Inflammatory macrophage (primary cell): Measurements from ENCODE around the gene SFI1.

Source experiments
- DNase-seq, 2 donors: peaks; one replicate each; pipeline ENCODE4 v3.0.0-alpha.2; 2020 to 2022

The SFI1 gene

DNA sequence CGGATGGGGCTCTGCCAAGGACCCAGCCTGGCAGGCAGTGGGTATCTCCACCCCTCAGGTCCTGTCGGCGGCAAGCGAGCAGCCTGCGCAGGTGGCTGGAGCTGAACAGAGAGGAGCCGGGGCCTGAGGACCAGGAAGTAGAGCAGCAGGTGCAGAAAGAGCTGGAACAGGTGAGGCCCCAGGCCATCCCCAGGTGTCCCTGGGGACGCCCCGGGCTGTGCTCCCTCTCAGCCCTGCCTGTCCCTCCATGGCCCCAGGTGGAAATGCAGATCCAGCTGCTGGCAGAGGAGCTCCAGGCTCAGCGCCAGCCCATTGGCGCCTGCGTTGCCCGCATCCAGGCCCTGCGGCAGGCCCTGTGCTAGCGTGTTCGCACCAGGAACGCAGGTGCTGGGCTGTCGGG lies 121.7 kb downstream of the SFI1 start:
- DNase-seq = no peak

DNA sequence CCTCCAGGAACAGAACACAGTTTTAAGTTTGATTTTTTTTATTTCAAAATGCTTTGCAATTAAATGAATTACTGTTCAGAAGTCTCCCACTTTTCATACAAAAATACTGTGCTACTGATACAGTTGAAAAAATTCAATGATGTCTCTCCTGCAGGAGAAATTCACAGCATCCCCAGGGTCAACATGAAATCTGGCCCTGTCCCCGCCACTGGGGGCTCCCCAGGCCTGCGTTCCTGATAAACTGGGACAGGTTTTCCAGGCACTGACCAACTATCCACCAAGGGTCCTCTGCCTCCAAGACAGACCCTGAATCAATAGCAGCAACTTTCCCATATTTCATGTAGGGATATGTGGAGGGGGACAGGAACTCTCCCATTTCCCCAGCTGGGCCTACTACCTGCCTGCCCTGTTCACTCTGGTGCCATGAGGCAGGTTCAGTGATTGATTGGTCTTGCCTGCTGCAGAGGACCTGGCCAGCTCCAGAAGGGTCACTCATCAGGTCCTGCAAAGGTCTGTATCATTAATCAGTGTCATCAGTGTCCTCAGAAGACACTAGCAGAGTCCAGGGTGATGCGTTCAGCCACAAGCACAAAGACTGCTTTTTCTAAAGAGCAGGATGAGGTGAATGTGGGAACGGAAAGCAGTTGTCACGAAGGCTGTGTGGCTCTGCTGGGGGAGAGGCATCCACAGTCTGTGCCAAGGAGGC lies 122.3 kb downstream of the SFI1 start:
- no peak for DNase-seq

DNA sequence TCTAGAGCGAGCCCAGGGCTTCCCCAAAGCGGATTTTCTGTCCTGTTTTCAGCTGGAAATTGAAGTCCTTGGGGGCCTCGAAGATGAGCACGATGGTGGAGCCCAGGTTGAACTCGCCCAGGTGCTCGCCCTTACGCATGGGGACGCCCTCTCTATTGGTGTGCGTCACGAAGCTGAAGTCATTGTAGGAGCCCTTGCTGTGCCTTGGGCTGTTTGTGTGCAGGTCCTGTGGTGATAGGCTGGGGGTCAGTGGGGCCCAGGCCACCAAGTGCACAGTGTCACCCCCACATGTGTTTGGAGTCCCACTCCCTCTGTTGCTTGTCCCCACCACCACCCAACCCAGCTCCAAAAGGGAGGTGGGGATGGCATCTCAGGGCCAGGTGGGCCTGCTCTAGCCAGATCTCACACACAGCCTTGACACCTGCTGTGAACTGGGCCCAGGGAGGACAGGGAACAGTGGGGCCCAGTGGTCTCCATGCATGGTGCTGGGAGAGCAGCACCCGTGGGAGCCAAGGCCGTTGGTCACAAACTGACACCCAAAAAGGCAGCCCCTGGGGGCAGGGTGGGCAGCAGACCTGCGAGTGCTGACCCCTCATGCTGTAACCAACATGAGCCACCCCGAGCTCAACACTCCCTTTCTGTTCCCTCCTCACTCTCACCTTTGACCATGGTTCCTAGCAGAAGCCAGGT lies 123.4 kb downstream of the SFI1 start:
- no peak for DNase-seq

DNA sequence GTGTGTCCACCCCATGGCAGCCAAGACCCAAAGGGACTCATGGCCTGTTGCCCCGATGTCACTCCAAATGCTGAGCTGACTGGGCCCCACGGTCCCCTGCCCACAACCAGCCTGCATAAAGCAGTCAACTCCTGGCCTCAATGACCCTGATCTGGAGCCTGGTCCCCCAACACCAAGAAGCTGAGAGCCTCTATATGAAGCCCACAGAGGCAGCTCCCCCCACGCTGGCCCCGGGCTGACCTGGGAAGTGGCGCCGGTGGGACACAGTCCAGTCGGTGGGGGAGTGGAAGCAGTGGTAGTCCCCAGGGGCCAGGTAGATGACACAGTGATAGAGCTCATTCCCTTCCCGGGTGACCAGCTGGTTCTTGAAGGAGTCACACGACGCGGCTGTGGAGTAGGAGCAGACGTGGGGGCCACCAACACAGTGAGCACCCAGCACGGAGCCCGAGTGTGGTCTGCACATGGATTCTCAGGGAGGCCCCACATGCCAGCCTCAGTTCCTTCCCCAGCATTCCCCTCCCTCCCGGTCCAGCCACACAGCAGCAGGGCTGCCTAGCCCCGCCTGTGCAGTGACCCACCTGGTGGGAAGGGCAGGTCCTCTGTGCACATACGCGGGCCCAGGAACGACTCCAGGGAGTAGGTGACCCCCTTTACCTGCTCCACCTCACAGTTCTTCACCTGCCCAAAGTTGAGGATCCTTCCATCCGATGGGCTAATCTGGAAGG lies 124.6 kb downstream of the SFI1 start:
- no peak for DNase-seq

DNA sequence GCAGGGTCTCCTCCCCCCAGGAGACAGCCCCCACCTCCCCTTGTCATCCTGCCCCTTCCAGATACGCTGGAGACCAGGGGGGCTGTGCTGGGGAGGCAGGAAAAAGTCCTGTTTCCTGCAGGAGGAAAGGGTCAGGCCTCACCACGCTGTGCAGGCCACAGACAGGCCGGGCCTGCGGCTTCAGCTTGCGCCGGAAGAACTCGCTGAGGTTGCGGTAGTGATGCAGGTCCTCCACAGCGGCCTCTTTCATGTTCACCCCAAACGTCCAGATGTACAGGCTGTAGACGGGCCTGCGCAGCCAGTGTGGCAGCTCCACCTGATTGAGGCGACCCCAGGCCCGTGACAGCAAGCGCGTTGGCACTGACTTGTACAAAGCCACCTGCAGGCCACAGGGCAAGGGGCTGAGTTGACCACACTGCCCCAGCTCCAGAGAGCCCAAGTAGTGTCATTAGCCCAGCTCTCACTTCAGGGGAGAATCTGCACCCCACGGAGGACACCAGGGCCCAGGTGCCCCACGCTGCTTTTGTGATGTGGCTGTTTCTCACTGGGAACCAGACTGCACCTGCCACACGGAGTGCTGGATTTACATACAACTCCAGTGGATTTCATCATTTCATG lies 125.3 kb downstream of the SFI1 start:
- no peak for DNase-seq

DNA sequence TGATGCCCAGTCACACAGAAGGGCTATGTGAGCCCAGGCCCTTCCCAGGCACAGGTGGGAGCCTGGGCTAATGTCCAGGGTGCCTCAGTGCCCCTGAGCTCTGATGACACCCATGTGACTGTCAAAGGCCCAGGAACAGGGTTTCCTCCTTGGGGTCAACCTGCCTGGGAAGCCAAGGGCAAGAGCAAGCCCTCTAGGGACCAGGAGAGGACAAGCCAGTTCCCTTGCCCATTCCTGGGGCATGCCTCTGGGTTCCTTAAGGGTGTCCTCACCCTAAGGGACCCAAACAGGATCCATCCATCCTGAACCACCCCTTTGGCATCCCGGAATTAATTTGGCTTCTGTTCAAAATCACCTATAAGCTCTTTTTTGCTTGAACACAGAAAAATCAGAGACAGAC lies 126.6 kb downstream of the SFI1 start:
- DNase-seq = no peak

DNA sequence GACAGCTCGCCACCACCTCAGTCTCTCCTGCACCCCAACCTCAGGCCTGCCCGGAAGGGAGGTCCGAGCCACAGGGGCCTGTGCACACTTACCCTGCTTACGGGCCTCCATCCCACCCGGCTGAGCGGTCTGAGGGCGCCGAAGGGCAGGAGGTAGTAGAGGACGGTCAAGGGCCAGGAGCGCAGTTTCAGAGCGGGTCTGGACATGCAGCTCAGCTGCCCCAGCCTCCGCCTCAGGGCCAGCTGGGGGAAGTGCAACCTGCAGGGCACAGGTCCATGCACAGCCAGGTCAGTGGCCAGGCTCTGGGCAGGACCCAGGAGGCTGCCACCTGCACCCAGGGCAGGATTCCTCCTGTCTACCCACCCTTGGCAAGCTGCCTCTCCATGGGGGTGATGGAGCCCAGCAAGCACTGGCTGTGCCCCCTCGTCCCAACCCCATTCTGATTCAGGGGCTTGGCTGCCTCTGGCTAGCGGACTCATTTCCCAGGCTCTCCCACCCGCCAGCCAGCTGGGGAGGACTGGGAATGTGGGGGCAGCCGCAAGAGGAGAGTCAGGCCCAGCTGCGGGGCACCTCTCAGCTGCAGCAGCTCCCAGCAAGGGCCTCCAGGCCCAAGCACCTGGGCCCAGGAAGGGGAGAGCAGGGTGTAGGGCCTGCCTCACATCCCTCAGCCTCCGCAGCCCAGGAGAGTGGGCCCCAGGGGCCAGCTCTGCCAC lies 127.4 kb downstream of the SFI1 start:
- no peak for DNase-seq

DNA sequence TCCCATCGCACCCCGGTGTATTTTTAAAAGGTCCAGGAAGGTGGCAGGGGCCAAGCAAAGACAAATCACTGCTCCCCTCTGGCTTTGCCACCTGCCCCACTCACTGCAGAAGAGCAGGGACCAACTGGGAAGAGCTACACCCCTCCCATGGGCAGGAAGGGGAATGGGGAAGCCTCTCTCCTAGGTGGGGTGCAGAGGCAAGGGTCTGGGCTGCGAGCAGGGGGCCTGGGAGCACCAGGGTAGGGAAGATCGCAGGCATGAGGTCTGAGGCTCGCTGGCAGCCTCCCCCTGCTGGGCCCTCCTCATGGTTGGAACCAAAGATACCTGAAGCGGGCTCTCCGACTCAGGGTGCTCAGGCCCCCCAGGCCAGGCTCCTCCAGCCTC lies 128.9 kb downstream of the SFI1 start:
- no peak for DNase-seq

DNA sequence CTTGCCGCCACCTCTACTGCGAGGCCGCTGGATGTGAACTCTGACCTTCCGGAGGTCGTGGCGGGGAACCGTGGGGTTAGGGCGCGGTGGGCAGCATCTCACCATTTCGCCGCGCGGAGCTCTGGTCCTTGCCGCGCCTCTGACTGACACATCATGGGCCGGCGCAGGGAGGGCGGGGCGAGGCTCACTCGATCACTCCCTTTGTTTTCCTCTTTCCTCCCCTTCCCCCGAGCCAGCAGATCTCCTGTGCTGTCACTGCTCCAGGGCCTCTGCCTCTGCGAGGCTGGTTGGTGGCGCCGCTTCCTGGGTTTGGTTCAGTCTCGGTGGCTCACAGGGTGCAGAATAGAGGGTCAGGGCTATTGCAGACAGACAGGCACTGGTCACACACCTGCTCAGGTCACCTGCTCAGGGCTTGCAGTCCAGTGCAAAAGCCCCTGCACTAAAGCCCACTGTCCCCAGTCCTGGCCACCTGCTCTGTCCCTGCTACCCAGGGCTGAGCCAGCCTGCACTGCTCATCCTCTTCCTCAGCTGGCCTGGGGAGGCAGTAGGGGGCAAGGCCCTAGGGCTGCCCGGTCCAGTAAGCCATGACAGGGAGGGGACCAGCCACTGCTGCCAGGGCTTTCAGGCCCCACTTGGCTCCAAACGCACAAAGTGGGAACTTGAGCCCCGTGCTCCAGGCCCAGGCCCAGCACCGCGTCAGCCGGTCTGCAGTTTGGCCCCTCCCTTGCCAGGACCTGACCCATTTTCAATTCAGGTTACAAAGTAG lies 129.5 kb downstream of the SFI1 start:
- DNase-seq = no peak

DNA sequence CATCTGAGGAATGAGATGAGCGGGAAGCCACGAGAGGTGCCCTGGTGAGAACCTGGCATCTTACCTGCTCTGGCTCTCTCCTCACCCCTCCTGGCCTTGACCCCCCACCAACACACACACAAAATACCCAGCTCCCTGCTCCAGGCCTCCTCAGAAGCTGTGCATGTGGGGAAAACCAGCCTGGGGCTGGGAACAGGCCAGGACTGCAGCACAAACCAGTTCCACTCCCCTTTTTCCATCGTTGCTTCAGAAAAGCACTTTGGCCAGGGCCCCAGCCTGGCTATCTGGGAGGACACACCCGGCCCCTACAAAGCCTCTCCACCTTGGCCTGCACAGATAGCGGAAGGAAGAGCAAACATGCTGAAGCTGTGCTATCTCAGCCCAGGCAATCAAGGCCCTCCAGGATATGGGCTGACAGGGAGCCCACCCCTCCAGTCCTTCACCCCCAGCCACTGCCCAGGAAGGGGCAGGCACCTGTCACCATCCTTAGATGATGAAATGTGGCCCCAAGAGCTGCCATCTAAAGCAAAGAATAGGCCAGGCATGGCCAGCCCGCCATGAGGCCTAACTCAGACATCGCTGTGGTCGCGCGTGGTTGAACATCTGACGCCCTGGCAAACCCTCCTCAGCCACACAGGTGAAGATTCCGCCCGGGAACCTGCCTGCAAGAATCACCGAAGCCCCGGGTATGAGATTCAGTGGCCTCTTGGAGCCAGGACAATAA lies 130.3 kb downstream of the SFI1 start:
- DNase-seq = no peak

DNA sequence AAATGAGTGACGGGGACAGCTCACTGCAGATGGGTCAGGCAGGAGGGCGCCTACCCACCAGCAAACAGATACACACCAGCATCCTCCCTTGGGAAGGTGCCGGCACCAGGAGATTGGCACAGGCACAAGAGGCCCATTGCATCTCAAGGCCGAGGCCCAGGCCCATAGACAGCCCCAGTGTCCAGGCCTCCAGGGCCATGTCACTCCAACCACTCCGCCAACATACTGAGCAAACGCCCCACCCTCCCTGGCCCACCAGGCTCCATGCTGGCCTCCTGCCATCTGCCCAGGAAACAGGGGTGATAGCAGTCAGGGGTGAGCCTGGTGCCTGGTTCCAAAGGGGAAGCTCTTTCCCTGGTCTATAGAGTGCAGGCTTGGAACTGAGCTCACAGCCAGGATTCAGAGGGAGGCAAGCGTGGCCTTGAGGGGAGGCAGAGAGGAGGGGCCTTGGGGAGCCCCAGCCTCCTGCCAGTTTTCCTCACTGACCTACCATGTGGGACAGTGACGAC lies 130.9 kb downstream of the SFI1 start:
- no peak for DNase-seq

DNA sequence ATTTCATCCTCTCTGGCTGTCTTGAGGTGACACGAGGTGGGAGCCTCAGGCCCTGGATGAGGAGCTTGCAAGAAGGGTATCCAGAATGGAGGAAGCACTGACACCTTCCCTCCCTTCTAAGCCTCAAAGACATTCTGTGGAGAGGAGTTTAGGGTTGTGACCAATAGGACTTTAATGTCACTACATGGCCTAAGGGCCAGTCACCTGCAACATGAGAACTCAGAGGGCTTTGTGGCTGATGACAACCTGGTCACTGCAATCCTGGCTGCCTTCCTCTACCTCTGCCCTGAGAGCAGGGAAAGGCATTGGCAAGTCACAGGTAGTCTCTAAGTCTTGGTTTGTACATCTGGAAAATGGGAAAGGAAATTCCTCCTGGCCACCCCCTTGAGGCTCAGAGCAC lies 132.0 kb downstream of the SFI1 start:
- no peak for DNase-seq

DNA sequence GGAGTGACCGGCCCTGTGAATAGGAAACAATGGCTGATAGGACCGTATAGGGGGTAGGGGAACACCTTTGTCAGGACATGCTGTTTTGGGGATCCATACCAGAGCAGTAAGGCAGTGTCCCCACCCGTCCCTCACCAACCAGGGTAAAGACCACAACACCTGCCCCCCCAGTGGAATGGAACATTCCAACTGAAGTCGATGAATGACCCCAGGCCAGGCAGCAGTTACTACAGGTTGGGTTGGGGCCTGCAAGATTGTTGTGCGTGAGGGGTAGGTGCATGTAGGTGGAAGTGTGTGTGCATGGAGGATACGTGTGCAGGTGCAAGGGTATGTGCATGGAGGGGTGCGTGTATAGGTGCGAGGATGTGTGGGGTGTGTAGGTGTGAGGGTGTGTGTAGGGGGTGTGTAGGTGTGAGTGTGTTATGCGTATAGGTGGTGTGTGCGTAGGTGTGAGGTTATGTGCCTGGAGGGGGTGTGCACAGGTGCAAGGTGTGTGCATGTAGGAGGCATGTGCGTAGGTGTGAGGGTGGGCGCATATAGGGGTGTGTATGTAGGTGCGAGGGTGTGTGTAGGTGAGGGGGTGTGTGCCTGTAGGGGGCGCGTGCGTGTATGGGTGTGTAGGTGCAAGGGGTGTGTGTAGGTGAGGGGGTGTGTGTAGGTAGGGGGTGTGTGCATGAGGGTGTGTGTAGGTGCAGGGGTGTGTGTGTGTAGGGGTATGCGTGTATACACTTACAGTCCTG lies 132.8 kb downstream of the SFI1 start:
- DNase-seq = no peak

DNA sequence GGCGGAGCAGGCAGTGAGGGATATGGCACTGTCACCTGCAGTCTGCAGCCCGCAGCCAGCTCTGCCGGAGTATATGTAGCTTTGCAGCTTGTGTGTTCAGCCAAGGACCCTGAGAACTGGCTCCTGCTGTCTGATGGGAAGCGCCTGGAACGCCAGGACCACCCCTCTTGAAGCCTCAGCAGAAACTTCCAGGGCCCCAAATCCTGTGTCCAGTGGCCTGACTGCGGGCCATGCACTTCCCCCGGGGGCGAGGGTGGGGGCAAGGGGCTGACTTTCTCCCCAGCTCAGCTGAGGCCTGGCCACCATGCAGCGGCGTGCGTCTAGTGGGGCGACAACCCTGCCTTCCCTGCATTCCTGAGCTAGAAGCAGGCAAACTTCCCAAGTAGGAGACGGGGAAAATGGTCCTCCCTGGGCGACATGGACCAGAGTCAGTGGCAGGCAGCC lies 133.4 kb downstream of the SFI1 start:
- no peak for DNase-seq

DNA sequence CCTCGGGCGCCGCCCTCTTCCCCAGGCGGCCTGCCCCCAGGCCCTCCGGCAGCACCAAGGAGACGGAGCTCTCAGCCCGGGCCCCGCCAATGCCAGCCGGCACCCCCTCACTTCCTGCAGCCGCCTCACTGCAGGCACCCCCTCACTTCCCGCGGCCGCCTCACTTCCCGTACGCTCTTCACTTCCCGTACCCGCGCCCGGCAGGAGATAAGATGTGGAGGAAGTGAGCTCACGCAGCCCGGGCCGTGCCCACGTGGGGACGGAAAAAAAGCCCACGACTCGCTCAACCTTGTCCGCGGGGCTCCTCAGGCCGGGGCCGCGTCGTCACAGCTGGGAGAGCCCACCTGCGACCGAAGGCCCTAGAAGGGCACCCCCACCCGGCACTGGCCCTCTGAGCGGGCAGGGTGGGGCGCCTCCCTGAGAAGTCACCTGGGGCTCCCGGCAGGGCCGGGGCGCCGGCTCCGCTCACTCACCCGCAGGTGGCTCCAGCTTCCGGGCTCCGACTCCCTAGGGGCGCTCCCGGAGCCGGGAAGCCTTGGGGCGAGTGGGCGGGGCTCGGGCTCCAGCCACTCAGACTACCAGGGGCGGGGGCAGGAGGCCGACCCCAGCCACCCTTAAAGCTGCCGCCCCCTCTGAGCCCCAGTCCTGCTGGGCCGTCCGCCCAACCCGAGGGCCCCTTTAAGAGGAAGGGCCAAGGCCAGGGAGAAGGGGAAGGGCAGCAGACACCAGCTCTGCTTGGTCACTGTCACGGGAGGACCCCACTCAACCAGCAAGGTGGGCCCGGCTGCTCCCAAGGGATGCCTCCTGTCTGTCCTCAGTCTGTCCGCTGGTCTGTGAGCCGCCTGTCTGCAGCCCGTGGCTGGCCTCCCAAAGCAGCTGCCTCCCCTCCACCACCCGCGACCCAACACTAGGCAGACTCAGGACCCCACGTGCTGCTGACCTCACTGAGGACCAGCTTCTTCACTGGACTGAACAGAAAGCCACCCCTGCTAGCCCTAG lies 134.3 kb downstream of the SFI1 start:
- DNase-seq = peak; percentile 90 to 95

DNA sequence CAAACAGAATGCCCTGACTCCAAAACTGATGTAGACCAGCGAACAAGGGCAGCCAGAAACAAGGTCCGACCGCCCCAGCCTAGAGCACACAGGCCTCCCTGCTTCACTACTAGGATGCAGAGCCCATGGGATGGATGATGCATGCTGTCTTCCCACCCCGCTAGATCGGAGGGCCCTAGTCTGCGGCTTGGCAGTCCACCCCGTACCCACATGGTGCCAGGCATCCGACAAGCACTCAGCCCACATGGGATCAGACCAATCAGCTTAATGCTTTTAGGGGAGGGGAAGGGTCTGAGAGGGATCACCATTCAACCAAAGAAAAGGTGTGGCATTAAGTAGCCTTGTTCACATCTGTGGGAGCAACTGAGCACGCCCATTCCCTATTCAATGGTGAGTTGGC lies 135.1 kb downstream of the SFI1 start:
- no peak for DNase-seq

DNA sequence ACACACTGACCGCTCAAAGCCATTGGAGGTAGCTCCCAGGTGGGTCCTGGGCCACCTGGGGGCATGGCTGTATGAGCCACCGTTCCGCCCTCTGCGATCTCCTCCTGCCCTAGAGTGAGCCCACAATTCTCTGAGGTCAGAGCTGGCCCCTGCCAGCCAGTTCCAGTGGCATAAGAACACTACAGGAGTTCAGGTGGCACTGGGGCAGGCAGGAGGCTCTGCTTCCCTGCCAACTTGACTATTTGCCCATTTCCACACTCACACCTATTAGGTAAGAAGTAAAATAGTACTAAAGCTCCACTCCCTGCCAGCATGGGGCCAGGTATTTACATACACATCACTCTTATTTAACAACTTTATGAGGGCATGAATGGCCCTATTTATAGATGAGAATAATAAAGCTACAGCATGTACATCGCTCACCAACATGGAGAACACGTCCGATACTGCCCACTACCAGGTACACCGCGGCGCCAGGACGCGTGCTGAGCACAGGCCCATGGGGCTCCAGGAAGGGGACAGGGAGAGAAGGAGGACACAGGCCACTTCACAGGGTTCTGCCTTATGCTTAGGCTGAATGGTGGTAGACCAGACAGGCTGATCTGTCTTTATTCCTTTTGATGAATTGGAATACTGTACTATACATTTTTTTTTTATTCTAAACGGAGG lies 139.4 kb downstream of the SFI1 start:
- DNase-seq = no peak

DNA sequence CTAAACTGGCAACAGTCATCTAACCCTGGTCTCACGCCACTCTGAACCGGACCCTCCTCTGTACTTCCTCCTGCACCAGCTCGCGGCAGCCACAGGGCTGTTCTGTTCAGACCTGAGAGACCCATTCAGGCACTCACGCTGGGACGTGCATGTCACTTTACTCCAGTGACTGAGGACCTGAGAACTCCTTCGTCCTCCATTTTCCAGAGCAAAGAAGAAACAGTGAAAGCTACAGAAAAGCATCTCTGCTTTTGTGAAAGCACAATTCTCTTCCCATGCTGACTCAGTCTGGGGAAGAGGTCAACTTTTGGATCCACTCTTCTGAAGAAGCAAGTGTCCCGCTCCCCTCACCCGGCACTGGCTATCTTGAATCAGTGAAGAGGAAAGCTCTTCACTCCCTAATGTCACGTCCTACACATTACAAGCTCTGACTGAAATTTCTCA lies 141.1 kb downstream of the SFI1 start:
- DNase-seq = peak; percentile 82 to 85
